NB4 (cell line): ENCODE measurements around the gene RABGAP1.

Source experiments
- POLR2A ChIP-seq: IDR thresholded peaks from 2 replicates; pipeline ENCODE4 v1.6.1; 2011; ENCODE audit warnings: mild to moderate bottlenecking; ENCODE audit not compliant: insufficient read length; ENCODE audit errors: extremely low read depth
- TF ChIP-seq, protein P1 (sequence below): IDR thresholded peaks from one replicate; pipeline ENCODE4 v1.5.1; 2012; ENCODE audit warnings: low read depth, low read length

- TF ChIP-seq POLR2A = no peak
- TF ChIP-seq, protein P1, sequence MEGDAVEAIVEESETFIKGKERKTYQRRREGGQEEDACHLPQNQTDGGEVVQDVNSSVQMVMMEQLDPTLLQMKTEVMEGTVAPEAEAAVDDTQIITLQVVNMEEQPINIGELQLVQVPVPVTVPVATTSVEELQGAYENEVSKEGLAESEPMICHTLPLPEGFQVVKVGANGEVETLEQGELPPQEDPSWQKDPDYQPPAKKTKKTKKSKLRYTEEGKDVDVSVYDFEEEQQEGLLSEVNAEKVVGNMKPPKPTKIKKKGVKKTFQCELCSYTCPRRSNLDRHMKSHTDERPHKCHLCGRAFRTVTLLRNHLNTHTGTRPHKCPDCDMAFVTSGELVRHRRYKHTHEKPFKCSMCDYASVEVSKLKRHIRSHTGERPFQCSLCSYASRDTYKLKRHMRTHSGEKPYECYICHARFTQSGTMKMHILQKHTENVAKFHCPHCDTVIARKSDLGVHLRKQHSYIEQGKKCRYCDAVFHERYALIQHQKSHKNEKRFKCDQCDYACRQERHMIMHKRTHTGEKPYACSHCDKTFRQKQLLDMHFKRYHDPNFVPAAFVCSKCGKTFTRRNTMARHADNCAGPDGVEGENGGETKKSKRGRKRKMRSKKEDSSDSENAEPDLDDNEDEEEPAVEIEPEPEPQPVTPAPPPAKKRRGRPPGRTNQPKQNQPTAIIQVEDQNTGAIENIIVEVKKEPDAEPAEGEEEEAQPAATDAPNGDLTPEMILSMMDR = no peak
These were observed 36.4 kb upstream of the RABGAP1 start for GRCh38 chr9:122904466-122904822.
